Panc1 (cell line): ENCODE results near the gene ZDHHC19.

ENCODE experiments used
- CTCF ChIP-seq: fragments of 450-650 bp; IDR thresholded peaks from 2 replicates; pipeline ENCODE4 v1.5.1; 2017; ENCODE audit warnings: mild to moderate bottlenecking
- POLR2AphosphoS5 ChIP-seq: IDR thresholded peaks from 2 replicates; pipeline ENCODE4 v1.6.1; 2012; ENCODE audit warnings: mild to moderate bottlenecking, low read depth, low read length, moderate library complexity
- SIN3A ChIP-seq: IDR thresholded peaks from 2 replicates; pipeline ENCODE4 v1.6.1; 2012; ENCODE audit warnings: low read depth, mild to moderate bottlenecking, low read length, moderate library complexity, borderline replicate concordance; ENCODE audit not compliant: insufficient read depth
- TCF7L2 ChIP-seq: IDR thresholded peaks from 2 replicates; pipeline ENCODE4 v1.6.1; 2011; ENCODE audit warnings: mild to moderate bottlenecking, low read depth, low read length, inconsistent platforms
- TF ChIP-seq, protein P1 (sequence below), 2 experiments: IDR thresholded peaks; 2 replicates each; pipeline ENCODE4 v1.6.1; 2011 to 2012; ENCODE audit warnings: low read depth in 2 of 2, control low read depth in 1 of 2, low read length in 1 of 2, mild to moderate bottlenecking in 1 of 2, moderate library complexity in 1 of 2; ENCODE audit not compliant: insufficient read depth in 1 of 2

- no peak for TF ChIP-seq CTCF
- TF ChIP-seq, protein P1, sequence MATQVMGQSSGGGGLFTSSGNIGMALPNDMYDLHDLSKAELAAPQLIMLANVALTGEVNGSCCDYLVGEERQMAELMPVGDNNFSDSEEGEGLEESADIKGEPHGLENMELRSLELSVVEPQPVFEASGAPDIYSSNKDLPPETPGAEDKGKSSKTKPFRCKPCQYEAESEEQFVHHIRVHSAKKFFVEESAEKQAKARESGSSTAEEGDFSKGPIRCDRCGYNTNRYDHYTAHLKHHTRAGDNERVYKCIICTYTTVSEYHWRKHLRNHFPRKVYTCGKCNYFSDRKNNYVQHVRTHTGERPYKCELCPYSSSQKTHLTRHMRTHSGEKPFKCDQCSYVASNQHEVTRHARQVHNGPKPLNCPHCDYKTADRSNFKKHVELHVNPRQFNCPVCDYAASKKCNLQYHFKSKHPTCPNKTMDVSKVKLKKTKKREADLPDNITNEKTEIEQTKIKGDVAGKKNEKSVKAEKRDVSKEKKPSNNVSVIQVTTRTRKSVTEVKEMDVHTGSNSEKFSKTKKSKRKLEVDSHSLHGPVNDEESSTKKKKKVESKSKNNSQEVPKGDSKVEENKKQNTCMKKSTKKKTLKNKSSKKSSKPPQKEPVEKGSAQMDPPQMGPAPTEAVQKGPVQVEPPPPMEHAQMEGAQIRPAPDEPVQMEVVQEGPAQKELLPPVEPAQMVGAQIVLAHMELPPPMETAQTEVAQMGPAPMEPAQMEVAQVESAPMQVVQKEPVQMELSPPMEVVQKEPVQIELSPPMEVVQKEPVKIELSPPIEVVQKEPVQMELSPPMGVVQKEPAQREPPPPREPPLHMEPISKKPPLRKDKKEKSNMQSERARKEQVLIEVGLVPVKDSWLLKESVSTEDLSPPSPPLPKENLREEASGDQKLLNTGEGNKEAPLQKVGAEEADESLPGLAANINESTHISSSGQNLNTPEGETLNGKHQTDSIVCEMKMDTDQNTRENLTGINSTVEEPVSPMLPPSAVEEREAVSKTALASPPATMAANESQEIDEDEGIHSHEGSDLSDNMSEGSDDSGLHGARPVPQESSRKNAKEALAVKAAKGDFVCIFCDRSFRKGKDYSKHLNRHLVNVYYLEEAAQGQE (IDR thresholded peaks at IDR 0.05; ENCODE audit: insufficient read depth in 1 of 2, low read depth in 2 of 2, low read length in 1 of 2), result no peak
- TF ChIP-seq SIN3A, result no peak
- TF ChIP-seq POLR2AphosphoS5, result no peak
- no peak for TF ChIP-seq TCF7L2
Observed at GRCh38 chr3:196166741-196167140, 44.5 kb downstream of the ZDHHC19 start.
